Measurements from ENCODE around the gene CYP26B1. TPM values are rescaled to one million over a fixed set of nuclear protein-coding genes. Genes with fewer than 3 reads are reported as not detected.

CYP26B1 gene
- total RNA-seq, 1 experiment from 2014 or later: 0.20 TPM

- no peak overlapping the region for H3K4ac ChIP-seq (ENCODE audit: low read depth, low read length)
- DNase-seq: no peak
- H4K5ac ChIP-seq (ENCODE audit: insufficient read length, low read depth, low read length): no peak overlapping the region
- H3K79me2 ChIP-seq (ENCODE audit: insufficient read depth, low read length): no peaks in the 10 kb centered on the region
- no peak overlapping the region for H3K4me3 Mint-ChIP-seq
- H2BK20ac ChIP-seq (ENCODE audit: low read depth, low read length, poor library complexity, severe bottlenecking): no peak overlapping the region
- peaks cover 5% of the 10 kb centered on the region for H3K27me3 Mint-ChIP-seq (ENCODE audit: low read depth)
- TF ChIP-seq, protein P1, sequence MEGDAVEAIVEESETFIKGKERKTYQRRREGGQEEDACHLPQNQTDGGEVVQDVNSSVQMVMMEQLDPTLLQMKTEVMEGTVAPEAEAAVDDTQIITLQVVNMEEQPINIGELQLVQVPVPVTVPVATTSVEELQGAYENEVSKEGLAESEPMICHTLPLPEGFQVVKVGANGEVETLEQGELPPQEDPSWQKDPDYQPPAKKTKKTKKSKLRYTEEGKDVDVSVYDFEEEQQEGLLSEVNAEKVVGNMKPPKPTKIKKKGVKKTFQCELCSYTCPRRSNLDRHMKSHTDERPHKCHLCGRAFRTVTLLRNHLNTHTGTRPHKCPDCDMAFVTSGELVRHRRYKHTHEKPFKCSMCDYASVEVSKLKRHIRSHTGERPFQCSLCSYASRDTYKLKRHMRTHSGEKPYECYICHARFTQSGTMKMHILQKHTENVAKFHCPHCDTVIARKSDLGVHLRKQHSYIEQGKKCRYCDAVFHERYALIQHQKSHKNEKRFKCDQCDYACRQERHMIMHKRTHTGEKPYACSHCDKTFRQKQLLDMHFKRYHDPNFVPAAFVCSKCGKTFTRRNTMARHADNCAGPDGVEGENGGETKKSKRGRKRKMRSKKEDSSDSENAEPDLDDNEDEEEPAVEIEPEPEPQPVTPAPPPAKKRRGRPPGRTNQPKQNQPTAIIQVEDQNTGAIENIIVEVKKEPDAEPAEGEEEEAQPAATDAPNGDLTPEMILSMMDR (conservative IDR thresholded peaks at IDR 0.05): no peak
- H3K27ac ChIP-seq (ENCODE audit: insufficient read length, low read depth, low read length): no peak overlapping the region
- no peak overlapping the region for H3K18ac ChIP-seq (ENCODE audit: insufficient read length, low read depth, low read length)
- H3T11ph ChIP-seq (ENCODE audit: low read length): no peak overlapping the region
- no peak overlapping the region; a peak in 1 of 7 replicates for H3K27ac Mint-ChIP-seq
- H3K23ac ChIP-seq (ENCODE audit: insufficient read length, low read depth, low read length): no peak overlapping the region
- H3K79me1 ChIP-seq (ENCODE audit: insufficient read depth, low read depth, low read length, poor library complexity, severe bottlenecking): no peaks in the 10 kb centered on the region
- H2BK15ac ChIP-seq (ENCODE audit: low read depth, low read length): no peak overlapping the region
- no peaks in the 10 kb centered on the region for H3K9me3 ChIP-seq (ENCODE audit: control insufficient read depth, low read depth, low read length)
- H2AFZ ChIP-seq (ENCODE audit: low read length): no peak overlapping the region
- peaks cover 0 to 1% (median 0%) of the 10 kb centered on the region in 3 experiments; a peak in 3 of 7 replicates for H3K36me3 Mint-ChIP-seq (ENCODE audit: insufficient read depth in 1 of 3, low read depth in 3 of 3)
- no peak overlapping the region for H2BK5ac ChIP-seq (ENCODE audit: insufficient read length, low read length)
- H2AK5ac ChIP-seq (ENCODE audit: insufficient read length, low read length): no peak overlapping the region
- no peaks in the 10 kb centered on the region for H3K4me1 Mint-ChIP-seq
- H4K8ac ChIP-seq (replicated peaks; ENCODE audit: insufficient read length, low read depth, low read length): no peak overlapping the region
- H3K9ac ChIP-seq (ENCODE audit: extremely low read depth, insufficient read length, low read length): no peak overlapping the region
- whole genome bisulfite sequencing (ENCODE audit: extremely low coverage, insufficient read length, low lambda C conversion rate): no CpG with 5 or more reads among the region's 24 CpGs
- peaks cover 8 to 14% of the 10 kb centered on the region in 2 experiments; a peak in 4 of 5 replicates for H3K9me3 Mint-ChIP-seq
- no peak overlapping the region for H2BK120ac ChIP-seq (ENCODE audit: low read depth, low read length, poor library complexity, severe bottlenecking)
- no peaks in the 10 kb centered on the region for H3K27me3 ChIP-seq (ENCODE audit: insufficient read depth, low read length)
- no peaks in the 10 kb centered on the region for H3K23me2 ChIP-seq (ENCODE audit: insufficient read length, low read depth, low read length, poor library complexity, severe bottlenecking)
- H3K14ac ChIP-seq (ENCODE audit: insufficient read depth, low read length): no peak overlapping the region; the same call in 1 of the 2 replicates
- no peaks in the 10 kb centered on the region for H3K4me1 ChIP-seq (ENCODE audit: insufficient read depth, low read length)
- no peaks in the 10 kb centered on the region for H4K20me1 ChIP-seq (ENCODE audit: control insufficient read depth, insufficient read depth, insufficient read length)
- no peak overlapping the region for H2BK12ac ChIP-seq (ENCODE audit: insufficient read length, low read depth, low read length)
- no peak overlapping the region for H4K91ac ChIP-seq (ENCODE audit: insufficient read length, low read depth, low read length)
- H3K4me2 ChIP-seq (ENCODE audit: insufficient read depth, insufficient read length, low read length): no peak overlapping the region
- H3K56ac ChIP-seq (ENCODE audit: insufficient read length, low read depth, low read length): no peak overlapping the region
Measured at GRCh38 chr2:72083751-72084583, 63.7 kb downstream of the CYP26B1 start.
